ENCODE data around the gene AMIGO1. TPM values are rescaled to one million over a fixed set of nuclear protein-coding genes. Genes with fewer than 3 reads are reported as not detected.

The AMIGO1 gene
- total and polyA plus RNA-seq, 2 of the 8 experiments (the other 6 are each of a cell fraction or from before 2014, with no cell fraction given) = 1.5 to 2.7 TPM

- no peak for TF ChIP-seq GTF2F1 (IDR thresholded peaks at IDR 0.05; ENCODE audit: borderline replicate concordance, low read depth, low read length)
- TF ChIP-seq KDM4A (IDR thresholded peaks at IDR 0.05; ENCODE audit: low read depth, low read length, severe bottlenecking) = peak; percentile 61
- TF ChIP-seq JUN (IDR thresholded peaks at IDR 0.05; ENCODE audit: low read depth, low read length) = no peak
- no peak for TF ChIP-seq SP1 (IDR thresholded peaks at IDR 0.05; ENCODE audit: low read depth, low read length)
- no peak for TF ChIP-seq FOSL1 (IDR thresholded peaks at IDR 0.05; ENCODE audit: insufficient read depth, low read depth, low read length)
- TF ChIP-seq, protein P1, sequence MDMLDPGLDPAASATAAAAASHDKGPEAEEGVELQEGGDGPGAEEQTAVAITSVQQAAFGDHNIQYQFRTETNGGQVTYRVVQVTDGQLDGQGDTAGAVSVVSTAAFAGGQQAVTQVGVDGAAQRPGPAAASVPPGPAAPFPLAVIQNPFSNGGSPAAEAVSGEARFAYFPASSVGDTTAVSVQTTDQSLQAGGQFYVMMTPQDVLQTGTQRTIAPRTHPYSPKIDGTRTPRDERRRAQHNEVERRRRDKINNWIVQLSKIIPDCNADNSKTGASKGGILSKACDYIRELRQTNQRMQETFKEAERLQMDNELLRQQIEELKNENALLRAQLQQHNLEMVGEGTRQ (IDR thresholded peaks at IDR 0.05; ENCODE audit: low read length) = no peak
- no peak for TF ChIP-seq BACH1 (IDR thresholded peaks at IDR 0.05; ENCODE audit: low read length)
- no peak for TF ChIP-seq POLR2AphosphoS5 (IDR thresholded peaks at IDR 0.05; ENCODE audit: low read depth, low read length)
- no peak for TF ChIP-seq ASH2L (IDR thresholded peaks at IDR 0.05; ENCODE audit: low read length)
- TF ChIP-seq TAF1 (IDR thresholded peaks at IDR 0.05; ENCODE audit: low read depth, low read length) = no peak
- TF ChIP-seq HDAC6 (IDR thresholded peaks at IDR 0.05; ENCODE audit: low read depth, low read length) = no peak
- TF ChIP-seq HDAC2 (IDR thresholded peaks at IDR 0.05; ENCODE audit: borderline replicate concordance in 1 of 2, low read depth in 2 of 2, low read length in 2 of 2) = peak; percentile 15 to 58; a peak in 1 of 4 replicates
- TF ChIP-seq EGR1 (IDR thresholded peaks at IDR 0.05; ENCODE audit: borderline replicate concordance, low read depth, low read length) = no peak
- TF ChIP-seq SIX5 (IDR thresholded peaks at IDR 0.05; ENCODE audit: low read depth, low read length) = no peak
- TF ChIP-seq RNF2 (IDR thresholded peaks at IDR 0.05; ENCODE audit: borderline replicate concordance, low read depth, low read length, missing control alignments, poor library complexity, severe bottlenecking) = no peak
- no peak for TF ChIP-seq TCF12 (IDR thresholded peaks at IDR 0.05; ENCODE audit: low read depth, low read length)
- no peak for TF ChIP-seq CHD1 (IDR thresholded peaks at IDR 0.05; ENCODE audit: low read depth, low read length)
Observed at GRCh38 chr1:109482791-109483671, 26.5 kb downstream of the AMIGO1 start (continued).
